ENCODE data around the gene TANK. TPM values are rescaled to one million over a fixed set of nuclear protein-coding genes. Genes with fewer than 3 reads are reported as not detected.

Gene TANK
- total RNA-seq, 4 donors from 2014 or later = 63.8 to 97.7 (median 88.8) TPM

DNA sequence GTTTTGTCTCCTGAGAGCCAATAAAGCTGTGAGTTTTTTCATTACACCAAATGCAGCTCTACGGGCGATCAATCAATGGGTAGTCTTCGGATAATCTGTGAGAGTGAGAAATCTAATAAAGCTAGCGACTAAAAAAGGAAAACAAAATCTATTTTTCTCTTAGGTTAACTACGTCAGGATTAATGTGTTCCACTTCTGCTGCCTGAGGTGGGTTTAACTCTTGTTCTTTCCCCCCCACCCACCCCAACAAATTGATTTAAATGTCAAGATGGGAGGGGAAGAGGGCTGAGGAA, 85.0 kb downstream of the TANK start:
- Histone ChIP-seq H3K27ac (peak overlapping the region; percentile 62 to 81 (median 76)), H3K36me3 (no peaks in the 10 kb centered on the region), H3K4me1 (peaks cover 0 to 12% (median 0%) of the 10 kb centered on the region in 4 donors), H3K27me3 (no peaks in the 10 kb centered on the region), H3K9me3 (no peaks in the 10 kb centered on the region), H3K4me3 (peak overlapping the region; percentile 48 to 60 (median 52))
- no peak for DNase-seq
- TF ChIP-seq, protein P1, sequence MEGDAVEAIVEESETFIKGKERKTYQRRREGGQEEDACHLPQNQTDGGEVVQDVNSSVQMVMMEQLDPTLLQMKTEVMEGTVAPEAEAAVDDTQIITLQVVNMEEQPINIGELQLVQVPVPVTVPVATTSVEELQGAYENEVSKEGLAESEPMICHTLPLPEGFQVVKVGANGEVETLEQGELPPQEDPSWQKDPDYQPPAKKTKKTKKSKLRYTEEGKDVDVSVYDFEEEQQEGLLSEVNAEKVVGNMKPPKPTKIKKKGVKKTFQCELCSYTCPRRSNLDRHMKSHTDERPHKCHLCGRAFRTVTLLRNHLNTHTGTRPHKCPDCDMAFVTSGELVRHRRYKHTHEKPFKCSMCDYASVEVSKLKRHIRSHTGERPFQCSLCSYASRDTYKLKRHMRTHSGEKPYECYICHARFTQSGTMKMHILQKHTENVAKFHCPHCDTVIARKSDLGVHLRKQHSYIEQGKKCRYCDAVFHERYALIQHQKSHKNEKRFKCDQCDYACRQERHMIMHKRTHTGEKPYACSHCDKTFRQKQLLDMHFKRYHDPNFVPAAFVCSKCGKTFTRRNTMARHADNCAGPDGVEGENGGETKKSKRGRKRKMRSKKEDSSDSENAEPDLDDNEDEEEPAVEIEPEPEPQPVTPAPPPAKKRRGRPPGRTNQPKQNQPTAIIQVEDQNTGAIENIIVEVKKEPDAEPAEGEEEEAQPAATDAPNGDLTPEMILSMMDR (IDR thresholded peaks at IDR 0.05) = no peak
- no peak for TF ChIP-seq POLR2A (IDR thresholded peaks at IDR 0.05)

DNA sequence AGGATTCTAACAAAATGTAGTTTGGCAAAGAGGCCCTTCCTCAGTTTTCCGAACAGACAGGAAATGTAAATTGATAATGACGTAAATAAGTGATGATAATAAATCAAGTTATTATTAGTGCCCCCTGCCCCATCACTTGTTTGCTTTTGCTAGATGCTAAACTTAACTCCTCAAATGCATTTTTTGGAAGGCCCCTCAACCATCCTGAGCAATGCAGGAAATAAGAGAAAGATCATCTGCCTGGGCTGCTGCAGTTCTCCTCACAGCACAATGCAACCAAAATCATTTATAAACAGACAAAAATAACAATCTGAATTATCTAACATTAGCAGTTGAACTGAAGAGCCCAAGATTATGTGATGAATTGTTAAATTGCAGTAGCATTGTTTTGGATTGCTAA, 85.4 kb downstream of the TANK start:
- Histone ChIP-seq H3K4me1 (peaks cover 0 to 12% (median 0%) of the 10 kb centered on the region in 4 donors), H3K27me3 (no peaks in the 10 kb centered on the region), H3K36me3 (no peaks in the 10 kb centered on the region), H3K4me3 (peak overlapping the region in 3 of 4 donors; percentile 48 to 60 (median 55)), H3K9me3 (no peaks in the 10 kb centered on the region), H3K27ac (no peak overlapping the region)
- TF ChIP-seq, protein P1 (IDR thresholded peaks at IDR 0.05) = no peak
- no peak for DNase-seq

DNA sequence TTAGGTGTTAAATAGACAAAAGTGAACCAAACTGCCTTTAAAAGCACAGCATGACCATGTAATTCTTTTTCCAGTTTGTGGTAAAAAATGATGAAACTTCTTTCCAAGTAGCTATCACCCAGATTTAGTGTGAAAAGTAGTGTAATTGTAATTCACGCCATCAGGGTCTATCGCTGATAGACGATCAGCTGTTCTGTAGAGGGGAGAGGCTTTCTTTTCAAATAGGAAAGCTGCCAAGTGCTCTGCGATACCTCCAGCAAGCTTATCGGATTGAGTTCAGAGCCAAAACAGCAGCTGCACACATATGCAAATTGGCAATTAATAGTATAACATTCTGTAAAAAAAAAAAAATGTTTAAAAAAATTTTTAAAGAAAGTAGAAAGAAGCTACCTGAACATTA, 86.1 kb downstream of the TANK start:
- H3K4me3 ChIP-seq = no peak overlapping the region
- TF ChIP-seq POLR2A (IDR thresholded peaks at IDR 0.05) = no peak
- TF ChIP-seq, protein P1 (IDR thresholded peaks at IDR 0.05) = no peak
- no peak for DNase-seq
- no peaks in the 10 kb centered on the region for H3K9me3 ChIP-seq
- H3K36me3 ChIP-seq = no peaks in the 10 kb centered on the region
- peaks cover 0 to 12% (median 0%) of the 10 kb centered on the region in 4 donors for H3K4me1 ChIP-seq
- no peaks in the 10 kb centered on the region for H3K27me3 ChIP-seq
- no peak overlapping the region for H3K27ac ChIP-seq

DNA sequence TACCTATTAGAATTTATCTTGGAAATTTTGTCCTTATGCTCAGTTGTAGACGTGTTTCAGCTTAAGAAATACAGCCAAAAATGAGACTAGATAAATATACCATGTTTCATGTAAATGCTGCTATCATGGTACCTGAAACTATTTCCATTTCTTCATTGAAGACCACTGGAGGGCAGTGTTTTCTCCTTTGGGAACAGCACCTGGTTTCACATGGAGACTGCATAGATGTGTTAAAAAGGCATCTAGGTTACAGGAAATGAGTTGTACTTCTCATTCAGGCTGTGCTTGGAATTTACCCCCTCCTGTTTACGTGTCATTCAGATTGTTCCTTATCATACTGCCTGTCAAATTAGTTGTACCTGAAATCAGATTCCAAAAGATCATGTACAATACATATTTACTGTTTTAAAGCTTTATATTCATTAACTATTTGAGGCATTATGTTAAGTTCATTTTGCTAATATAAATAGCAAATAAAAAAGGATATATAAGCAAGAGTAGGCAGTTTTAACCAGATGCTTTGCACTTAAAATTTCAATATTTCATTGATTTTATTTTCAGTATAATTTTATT, 90.7 kb downstream of the TANK start:
- H3K27me3 ChIP-seq = no peaks in the 10 kb centered on the region
- peak in 1 of 3 donors; percentile 53 for DNase-seq
- H3K4me3 ChIP-seq = no peak overlapping the region
- no peaks in the 10 kb centered on the region for H3K36me3 ChIP-seq
- H3K4me1 ChIP-seq = no peaks in the 10 kb centered on the region
- H3K9me3 ChIP-seq = no peaks in the 10 kb centered on the region
- H3K27ac ChIP-seq = no peak overlapping the region
- TF ChIP-seq POLR2A (IDR thresholded peaks at IDR 0.05) = no peak
- TF ChIP-seq, protein P1 (IDR thresholded peaks at IDR 0.05) = peak in 4 of 6 experiments; percentile 52 to 76 (median 64)

DNA sequence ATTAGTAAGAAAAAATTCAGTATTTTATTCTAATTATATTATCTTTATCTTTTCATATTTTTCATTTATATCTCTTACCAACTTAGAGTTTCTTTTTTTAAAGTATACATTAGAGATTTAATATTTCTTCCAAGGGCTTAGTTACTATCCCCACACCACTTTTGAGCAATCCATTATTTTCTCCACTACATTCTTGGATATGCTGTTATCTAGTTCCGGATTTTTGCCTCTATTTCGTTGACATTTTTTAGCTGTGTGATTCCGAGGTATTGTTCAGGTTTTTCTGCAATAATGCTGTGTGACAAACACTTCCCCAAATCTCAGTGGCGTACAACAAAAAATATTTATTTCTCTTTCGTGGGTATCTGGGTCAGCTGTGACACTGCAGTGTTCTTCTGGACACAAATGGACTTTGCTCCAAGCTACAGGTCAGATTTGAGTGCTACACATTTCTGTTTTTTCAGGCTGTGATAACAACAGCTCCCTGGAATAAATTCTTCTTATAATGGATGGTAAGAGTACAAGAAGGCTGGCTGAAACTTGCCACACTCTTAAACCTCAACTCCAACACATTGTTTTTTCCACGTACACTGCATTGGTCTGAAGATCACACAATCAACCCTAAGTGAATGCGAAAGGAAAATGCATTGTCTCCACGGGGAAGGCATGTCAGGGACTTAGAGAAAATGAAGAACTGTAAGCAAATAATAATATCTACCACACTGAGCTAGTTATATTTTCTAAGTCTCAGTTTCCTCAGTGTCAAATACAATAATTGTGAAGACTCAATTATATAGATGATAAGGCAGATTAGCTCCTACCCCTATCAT, 97.1 kb downstream of the TANK start:
- H3K9me3 ChIP-seq = no peaks in the 10 kb centered on the region
- no peak for DNase-seq

More for the DNA sequence above, 97.1 kb downstream of the TANK start:
- Histone ChIP-seq H3K4me3 (no peak overlapping the region), H3K4me1 (no peaks in the 10 kb centered on the region), H3K36me3 (no peaks in the 10 kb centered on the region), H3K27ac (no peak overlapping the region), H3K27me3 (no peaks in the 10 kb centered on the region)
- TF ChIP-seq, protein P1 (IDR thresholded peaks at IDR 0.05) = no peak
- no peak for TF ChIP-seq POLR2A (IDR thresholded peaks at IDR 0.05)

Measured in Peyer's patch (tissue), 4 donors.